Medulla oblongata (tissue), 1 donor: ENCODE results near the gene NTN5.
A peak's percentile ranks its signal among the peaks of the same experiment; 100 is the strongest.

Experiments
- DNase-seq: peaks from one replicate; pipeline ENCODE4 v3.0.0-alpha.2; 2015; ENCODE audit errors: extremely low spot score

The NTN5 gene

DNA sequence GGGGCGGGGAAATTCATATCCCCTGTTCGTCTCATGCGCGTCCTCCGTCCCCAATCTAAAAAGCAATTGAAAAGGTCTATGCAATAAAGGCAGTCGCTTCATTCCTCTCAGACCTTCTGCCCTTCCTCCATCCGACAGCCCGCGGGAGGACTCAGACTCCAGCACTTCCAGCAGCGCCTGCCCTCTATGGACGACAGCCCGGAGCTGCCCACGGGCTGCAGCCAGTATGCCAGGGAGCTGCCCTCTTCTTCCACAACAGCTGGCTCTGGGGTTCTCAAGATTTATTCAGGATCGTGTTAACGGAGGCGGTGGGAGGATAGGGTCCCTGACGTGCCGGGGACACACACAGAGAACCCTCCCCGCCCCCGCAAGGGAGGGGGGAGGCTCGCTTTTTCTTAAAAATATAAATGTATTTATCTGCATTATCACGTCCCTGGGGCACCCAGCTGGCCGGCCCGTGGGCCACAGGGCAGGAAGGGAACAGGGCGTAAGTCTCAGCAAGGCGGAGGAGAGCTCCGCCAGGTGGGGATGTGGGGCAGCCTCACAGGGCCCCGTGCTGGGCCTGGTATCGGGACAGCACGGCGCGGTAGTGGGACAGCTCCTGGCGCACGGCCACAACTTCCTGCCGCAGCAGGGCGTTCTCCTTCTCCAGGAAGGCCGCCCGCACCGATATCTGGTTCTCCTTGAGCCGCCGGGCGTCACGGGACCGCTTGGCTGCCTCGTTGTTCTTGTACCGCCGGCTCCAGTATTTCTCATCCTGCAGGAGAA lies 42.3 kb downstream of the NTN5 start:
- no peak for DNase-seq

DNA sequence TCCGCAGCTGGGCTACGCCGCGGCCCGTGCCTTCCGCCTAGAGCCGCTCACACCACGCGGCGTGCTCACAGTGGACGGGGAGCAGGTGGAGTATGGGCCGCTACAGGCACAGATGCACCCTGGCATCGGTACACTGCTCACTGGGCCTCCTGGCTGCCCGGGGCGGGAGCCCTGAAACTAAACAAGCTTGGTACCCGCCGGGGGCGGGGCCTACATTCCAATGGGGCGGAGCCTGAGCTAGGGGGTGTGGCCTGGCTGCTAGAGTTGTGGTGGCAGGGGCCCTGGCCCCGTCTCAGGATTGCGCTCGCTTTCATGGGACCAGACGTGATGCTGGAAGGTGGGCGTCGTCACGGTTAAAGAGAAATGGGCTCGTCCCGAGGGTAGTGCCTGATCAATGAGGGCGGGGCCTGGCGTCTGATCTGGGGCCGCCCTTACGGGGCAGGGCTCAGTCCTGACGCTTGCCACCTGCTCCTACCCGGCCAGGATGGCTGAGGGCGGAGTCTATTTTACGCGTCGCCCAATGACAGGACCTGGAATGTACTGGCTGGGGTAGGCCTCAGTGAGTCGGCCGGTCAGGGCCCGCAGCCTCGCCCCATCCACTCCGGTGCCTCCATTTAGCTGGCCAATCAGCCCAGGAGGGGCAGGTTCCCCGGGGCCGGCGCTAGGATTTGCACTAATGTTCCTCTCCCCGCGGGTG lies 43.1 kb downstream of the NTN5 start:
- DNase-seq: no peak

- no peak for DNase-seq
These were observed 43.6 kb downstream of the NTN5 start for GRCh38 chr19:48629297-48629598.

- DNase-seq: no peak
These were observed 44.1 kb downstream of the NTN5 start for GRCh38 chr19:48628486-48629296.

GRCh38 chr19:48627865-48628314 lies 44.9 kb downstream of the NTN5 start:
- no peak for DNase-seq

DNA sequence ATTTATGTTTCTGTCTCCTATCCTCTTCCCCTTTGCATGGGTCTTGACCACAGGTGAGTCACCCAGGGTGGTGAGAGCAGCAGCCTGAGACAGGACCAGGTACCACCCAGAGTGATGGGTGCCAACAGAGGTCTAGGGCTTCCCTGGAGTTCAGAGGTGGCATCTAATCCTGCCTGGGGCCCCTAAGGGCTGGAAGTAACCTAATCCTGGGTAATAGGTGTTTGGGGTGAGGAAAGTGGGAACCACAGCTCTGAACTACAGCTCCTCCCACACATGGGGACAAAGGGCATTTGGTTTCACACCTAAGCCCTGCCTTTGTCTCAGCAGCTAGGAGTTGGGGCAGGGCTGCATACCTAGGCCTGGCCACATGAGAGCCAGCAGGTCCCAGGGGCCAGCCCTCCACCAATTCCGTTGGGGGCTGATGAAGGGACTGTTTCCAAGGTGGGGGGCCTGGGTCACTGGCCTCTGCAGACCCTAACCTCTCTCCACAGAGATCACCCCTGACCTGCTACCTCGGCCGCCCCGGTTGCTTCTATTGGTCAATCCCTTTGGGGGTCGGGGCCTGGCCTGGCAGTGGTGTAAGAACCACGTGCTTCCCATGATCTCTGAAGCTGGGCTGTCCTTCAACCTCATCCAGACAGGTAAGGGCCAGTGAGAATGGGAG lies 45.5 kb downstream of the NTN5 start:
- no peak for DNase-seq

DNA sequence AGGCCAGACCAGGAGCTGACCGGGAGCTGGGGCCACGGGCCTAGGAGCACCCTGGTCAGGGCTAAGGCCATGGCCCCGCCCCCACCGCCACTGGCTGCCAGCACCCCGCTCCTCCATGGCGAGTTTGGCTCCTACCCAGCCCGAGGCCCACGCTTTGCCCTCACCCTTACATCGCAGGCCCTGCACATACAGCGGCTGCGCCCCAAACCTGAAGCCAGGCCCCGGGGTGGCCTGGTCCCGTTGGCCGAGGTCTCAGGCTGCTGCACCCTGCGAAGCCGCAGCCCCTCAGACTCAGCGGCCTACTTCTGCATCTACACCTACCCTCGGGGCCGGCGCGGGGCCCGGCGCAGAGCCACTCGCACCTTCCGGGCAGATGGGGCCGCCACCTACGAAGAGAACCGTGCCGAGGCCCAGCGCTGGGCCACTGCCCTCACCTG lies 46.9 kb downstream of the NTN5 start:
- DNase-seq: no peak

GRCh38 chr19:48624791-48625723 lies 47.8 kb downstream of the NTN5 start:
- DNase-seq: no peak

DNA sequence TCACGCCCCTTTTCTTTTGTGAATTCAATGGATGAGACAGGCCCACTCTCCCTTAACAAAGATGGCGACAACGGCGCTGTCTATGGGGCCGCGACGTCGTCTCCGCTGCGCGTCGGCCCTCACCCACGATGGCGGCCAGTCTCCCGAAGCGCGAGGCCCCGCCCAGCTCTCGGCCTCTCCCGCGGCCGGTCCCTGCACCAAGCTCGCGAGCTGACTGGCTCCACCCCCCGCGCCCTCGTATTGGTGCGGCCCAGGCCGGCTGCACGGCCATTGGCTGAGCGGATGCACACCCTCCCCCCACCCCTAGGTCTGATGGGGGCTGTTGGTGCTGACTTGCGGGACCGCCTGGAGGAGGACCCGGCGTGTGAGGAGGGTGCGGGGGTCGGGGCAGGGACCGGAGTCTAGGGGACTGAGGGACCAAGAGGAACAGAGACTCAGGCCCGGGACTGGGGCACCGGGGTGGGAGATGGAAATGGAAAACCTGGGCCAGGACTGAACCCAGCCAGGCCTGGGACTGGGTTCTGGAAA lies 48.7 kb downstream of the NTN5 start:
- peak; percentile 98 for DNase-seq

DNA sequence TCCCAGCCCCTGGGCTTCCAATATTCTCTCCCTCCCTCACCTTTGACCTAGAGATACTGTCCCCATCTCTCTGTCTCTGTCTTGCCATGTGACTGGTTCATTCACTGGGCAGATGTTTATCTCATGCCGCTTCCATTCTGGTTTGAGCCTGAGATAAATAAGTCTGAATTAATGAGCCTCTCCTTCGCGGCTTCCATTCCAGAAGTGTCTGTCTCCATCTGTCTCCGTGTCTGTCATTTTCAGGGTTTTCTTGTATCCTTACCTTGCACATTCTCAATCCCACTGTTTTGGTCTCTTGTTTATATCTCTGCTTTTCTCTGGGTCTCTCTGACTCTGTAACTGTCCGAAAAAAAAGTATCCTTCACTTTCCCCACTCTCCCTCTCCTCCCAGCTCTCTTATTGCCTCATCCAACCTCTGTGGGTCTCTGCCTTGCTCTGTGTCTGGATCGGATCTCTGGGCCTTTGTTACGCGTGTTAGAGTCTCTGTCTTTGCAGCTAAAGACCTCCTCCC lies 49.2 kb downstream of the NTN5 start:
- peak; percentile 73 for DNase-seq

GRCh38 chr19:48619692-48620585 lies 52.9 kb downstream of the NTN5 start:
- no peak for DNase-seq

GRCh38 chr19:48618916-48619691 lies 53.7 kb downstream of the NTN5 start, which contains the start of the genes RPL18 and SPHK2:
RPL18 (minus strand) TSS chr19:48619178; CDS start chr19:48619143, 35 bp downstream.
SPHK2 (plus strand) TSS chr19:48619506; CDS start chr19:48620515, 1,009 bp downstream.
- peak; percentile 99 for DNase-seq

GRCh38 chr19:48618278-48618915 lies 54.4 kb downstream of the NTN5 start:
- no peak for DNase-seq

DNA sequence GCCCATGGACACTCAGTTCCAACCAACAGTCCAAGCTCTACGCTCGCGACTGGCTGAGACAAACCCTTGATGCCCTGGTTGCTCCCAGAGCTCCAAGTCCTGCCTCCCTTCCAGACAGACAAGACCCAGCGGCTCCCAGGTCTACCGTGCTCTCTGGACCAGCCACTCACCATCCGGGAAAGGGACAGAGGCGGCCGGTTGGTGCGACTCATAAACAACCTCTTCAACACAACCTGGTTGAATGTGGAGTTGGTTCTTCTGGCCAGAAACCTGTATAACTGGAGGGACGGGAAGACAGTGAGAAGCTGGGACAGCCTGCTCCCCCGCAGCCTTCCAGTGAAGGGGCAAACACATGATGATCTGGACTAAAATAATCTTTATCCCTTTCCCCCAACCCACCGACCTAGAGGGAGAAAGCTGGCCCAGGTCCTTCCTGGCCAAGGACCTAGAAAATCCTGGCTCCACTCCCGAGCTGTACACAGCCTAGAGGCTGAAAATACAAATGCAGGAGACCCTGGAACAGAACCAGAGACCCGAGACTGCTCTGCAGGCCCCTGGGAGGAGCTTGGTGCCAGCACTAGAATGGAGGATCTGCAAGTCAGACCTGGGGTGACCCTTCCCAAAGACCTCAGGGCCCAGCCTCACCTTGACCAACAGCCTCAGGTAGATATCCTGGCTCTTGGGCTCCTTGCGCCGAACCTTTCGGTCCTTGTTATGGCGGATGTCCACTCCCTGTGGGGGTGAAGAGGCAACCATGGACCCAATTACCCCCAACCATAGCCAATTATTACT lies 55.5 kb downstream of the NTN5 start:
- peak; percentile 43 for DNase-seq

GRCh38 chr19:48616491-48617056 lies 56.2 kb downstream of the NTN5 start:
- no peak for DNase-seq

- DNase-seq: no peak
These were observed 56.8 kb downstream of the NTN5 start for GRCh38 chr19:48616041-48616436.
